HEK293 (cell line): Measurements from ENCODE around the gene ALLC.

Experiments used
- CTCF ChIP-seq: fragments of 450-650 bp; formaldehyde crosslinking; IDR thresholded peaks from 2 replicates; pipeline ENCODE4 v1.5.1; 2016; ENCODE audit warnings: missing biosample characterization, missing genetic modification characterization
- HOXA7 ChIP-seq: sonication (generic); formaldehyde crosslinking; IDR thresholded peaks from 2 replicates; pipeline ENCODE4 v1.8.1; 2022; ENCODE audit warnings: missing genetic modification reagents, borderline replicate concordance
- KLF16 ChIP-seq: fragments of 450-650 bp; formaldehyde crosslinking; IDR thresholded peaks from 2 replicates; pipeline ENCODE4 v1.5.1; 2017; ENCODE audit warnings: missing biosample characterization, missing genetic modification characterization
- ZNF274 ChIP-seq, 2 experiments: fragments of 200-500 bp in 1 of 2; fragments of 450-650 bp in 1 of 2; sonication (Bioruptor generic) in 1 of 2; formaldehyde crosslinking in 1 of 2; IDR thresholded peaks; 2 replicates each; pipeline versions ENCODE4 v1.5.1 to v1.6.1; 2014 to 2016; ENCODE audit warnings: borderline replicate concordance in 1 of 2, inconsistent platforms in 1 of 2, low read length in 1 of 2, missing biosample characterization in 1 of 2, missing genetic modification characterization in 1 of 2
- ZNF416 ChIP-seq: fragments of 450-650 bp; formaldehyde crosslinking; IDR thresholded peaks from 2 replicates; pipeline ENCODE4 v1.5.1; 2016; ENCODE audit warnings: missing biosample characterization, missing genetic modification characterization
- ZSCAN30 ChIP-seq: fragments of 450-650 bp; IDR thresholded peaks from 2 replicates; pipeline ENCODE4 v1.5.1; 2018; ENCODE audit warnings: missing biosample characterization, mild to moderate bottlenecking, missing genetic modification characterization, moderate library complexity

DNA sequence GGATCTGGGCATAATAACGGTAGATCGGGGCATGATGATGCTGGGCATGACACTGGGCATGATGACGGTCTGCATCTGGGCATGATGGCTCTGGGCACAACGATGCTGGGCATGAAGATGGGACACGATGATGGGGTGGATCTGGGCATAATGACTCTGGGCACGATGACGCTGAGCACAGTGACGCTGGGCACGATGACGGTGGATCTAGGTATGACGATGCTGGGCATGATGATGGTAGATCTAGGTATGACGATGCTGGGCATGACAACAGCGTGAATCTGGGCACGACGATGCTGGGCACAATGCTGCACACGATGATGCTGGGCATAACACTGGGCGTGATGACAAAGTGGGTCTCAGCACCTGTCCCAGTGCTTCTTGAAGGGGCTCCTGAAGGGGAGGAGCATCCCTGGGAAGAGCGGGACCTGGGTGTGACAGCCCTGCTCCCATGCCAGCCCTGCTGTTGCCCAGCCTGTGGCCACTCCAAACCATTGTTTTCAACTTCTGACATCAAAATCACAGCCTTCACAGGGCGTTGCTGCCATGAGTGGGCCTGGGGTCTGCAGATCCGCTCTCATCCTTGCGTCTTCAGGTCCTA lies 30.4 kb upstream of the ALLC start:
- TF ChIP-seq CTCF (tag by site-specific recombination) (no peak), ZNF416 (tag by site-specific recombination) (no peak), ZNF274 (IDR thresholded peaks at IDR 0.05; ENCODE audit: low read length) (no peak), ZNF274 (tag by site-specific recombination; IDR thresholded peaks at IDR 0.05; ENCODE audit: borderline replicate concordance) (no peak), HOXA7 (CRISPR knock-in tag) (no peak), KLF16 (tag by site-specific recombination) (no peak), ZSCAN30 (tag by site-specific recombination) (no peak)
